HG02642 (cell line): Measurements from ENCODE around the gene COMMD4.

Source experiments
- ATAC-seq: cut with Tn5 transposase; IDR thresholded peaks from one replicate; pipeline ENCODE4 v1.9.1; 2021; ENCODE audit warnings: mild to moderate bottlenecking; ENCODE audit not compliant: unreplicated experiment, poor library complexity

Gene COMMD4

GRCh38 chr15:75354454-75354853 lies 18.6 kb downstream of the COMMD4 start:
- no peak for ATAC-seq

GRCh38 chr15:75355369-75355768 lies 19.5 kb downstream of the COMMD4 start:
- ATAC-seq, result no peak

GRCh38 chr15:75356006-75356405 lies 20.1 kb downstream of the COMMD4 start:
- ATAC-seq, result no peak

- ATAC-seq, result no peak
Observed at GRCh38 chr15:75356517-75356916, 20.7 kb downstream of the COMMD4 start.

- no peak for ATAC-seq
Observed at GRCh38 chr15:75357976-75358673, 22.3 kb downstream of the COMMD4 start.

- ATAC-seq, result no peak
Observed at GRCh38 chr15:75358771-75359536, 23.1 kb downstream of the COMMD4 start.

- no peak for ATAC-seq
Observed at GRCh38 chr15:75359537-75360250, 23.8 kb downstream of the COMMD4 start.

GRCh38 chr15:75360391-75360790 lies 24.5 kb downstream of the COMMD4 start:
- ATAC-seq, result no peak

GRCh38 chr15:75360856-75361255 lies 25.0 kb downstream of the COMMD4 start:
- no peak for ATAC-seq

GRCh38 chr15:75361361-75361988 lies 25.6 kb downstream of the COMMD4 start:
- ATAC-seq, result no peak

GRCh38 chr15:75361989-75362641 lies 26.3 kb downstream of the COMMD4 start:
- ATAC-seq, result no peak

- ATAC-seq, result no peak
Observed at GRCh38 chr15:75362642-75363249, 26.9 kb downstream of the COMMD4 start.

GRCh38 chr15:75363786-75364185 lies 27.9 kb downstream of the COMMD4 start:
- no peak for ATAC-seq

- ATAC-seq, result no peak
Observed at GRCh38 chr15:75364881-75365280, 29.0 kb downstream of the COMMD4 start.

GRCh38 chr15:75366163-75366562 lies 30.3 kb downstream of the COMMD4 start:
- no peak for ATAC-seq

GRCh38 chr15:75367006-75367405 lies 31.1 kb downstream of the COMMD4 start:
- ATAC-seq, result no peak

- no peak for ATAC-seq
Observed at GRCh38 chr15:75367406-75367912, 31.6 kb downstream of the COMMD4 start.

GRCh38 chr15:75367913-75368688 lies 32.2 kb downstream of the COMMD4 start, which contains the start of gene MAN2C1:
Gene MAN2C1 (minus strand): TSS chr15:75368607. CDS start chr15:75368583, 24 bp downstream.
- ATAC-seq, result peak; percentile 90
